ENCODE data around the gene CHRNA1. TPM values are rescaled to one million over a fixed set of nuclear protein-coding genes. Genes with fewer than 3 reads are reported as not detected.
A peak's percentile ranks its signal among the peaks of the same experiment; 100 is the strongest.

CHRNA1 gene
- total RNA-seq (2021; ENCODE audit: unreplicated experiment) = not detected
- polyA plus RNA-seq (2012) = 0.06 TPM in 1 of 2 replicates, not detected in the other
- percentile 2 among the genes with signal in this experiment for Bru-seq, nascent RNA
- BruChase-seq, experiment 1, labeled RNA remaining after a 6-hour chase = not detected
- not detected for BruChase-seq, experiment 2, labeled RNA remaining after a 2-hour chase
- long read RNA-seq = 0 reads

GRCh38 chr2:174764280-174765255, at the start of gene CHRNA1:
Gene CHRNA1 (minus strand): TSS chr2:174764472. CDS start chr2:174764394, 78 bp downstream.
- no peak within 1 kb of the TSS for H3K4me2 ChIP-seq (ENCODE audit: low read length)
- DNase-seq (ENCODE audit: low read depth, low spot score) (no peak), ATAC-seq (no peak)
- CTCF ChIA-PET = interaction anchor here (1.1 to 4.4 kb wide), 2 partner anchors 10 to 15 kb away, joined by 3 to 18 read pairs; no protein-coding TSS in a partner anchor
- no peaks in the 10 kb centered on the region for H3K79me2 ChIP-seq (ENCODE audit: insufficient read depth, low read length)
- no peak within 1 kb of the TSS for H3K27ac ChIP-seq (ENCODE audit: low read depth, low read length)
- RAD21 ChIA-PET (ENCODE audit: low non-redundant PET in 1 of 2, low total read pairs in 2 of 2, uncharacterized antibody in 2 of 2, unreplicated experiment in 2 of 2) = no interaction called here
- intact Hi-C loops (cut with micrococcal nuclease) = no loop called here
- H4K20me1 ChIP-seq (ENCODE audit: insufficient read depth) = no peaks in the 10 kb centered on the region
- H3K4me3 ChIP-seq (replicated peaks in 1 of 2; ENCODE audit: low read depth in 1 of 2, low read length in 2 of 2) = no peak within 1 kb of the TSS
- H2AFZ ChIP-seq (ENCODE audit: low read depth, low read length, poor library complexity, severe bottlenecking) = no peak within 1 kb of the TSS
- BruUV-seq (replicated peaks) = no TSS peak
- H3K27me3 ChIP-seq (ENCODE audit: insufficient read depth, low read length) = no peaks in the 10 kb centered on the region
- H3K9me2 ChIP-seq (ENCODE audit: insufficient read depth) = no peaks in the 10 kb centered on the region
- TF ChIP-seq POLR2A (IDR thresholded peaks at IDR 0.05; ENCODE audit: borderline replicate concordance, extremely low read depth, insufficient read depth, insufficient read length) (no peak), POLR2AphosphoS5 (IDR thresholded peaks at IDR 0.05; ENCODE audit: low read depth, low read length) (no peak), FOSL1 (IDR thresholded peaks at IDR 0.05; ENCODE audit: low read depth) (no peak), ZFX (IDR thresholded peaks at IDR 0.05) (no peak), MAX (IDR thresholded peaks at IDR 0.05) (no peak), ZNF274 (IDR thresholded peaks at IDR 0.05; ENCODE audit: low read depth, low read length) (no peak), CEBPB (IDR thresholded peaks at IDR 0.05; ENCODE audit: low read depth) (no peak), REST (IDR thresholded peaks at IDR 0.05; ENCODE audit: low read depth) (no peak), YY1 (IDR thresholded peaks at IDR 0.05; ENCODE audit: extremely low read depth, insufficient replicate concordance, low read depth, low read length) (no peak), SIN3A (IDR thresholded peaks at IDR 0.05; ENCODE audit: low read depth) (no peak)
- TF ChIP-seq, protein P1, sequence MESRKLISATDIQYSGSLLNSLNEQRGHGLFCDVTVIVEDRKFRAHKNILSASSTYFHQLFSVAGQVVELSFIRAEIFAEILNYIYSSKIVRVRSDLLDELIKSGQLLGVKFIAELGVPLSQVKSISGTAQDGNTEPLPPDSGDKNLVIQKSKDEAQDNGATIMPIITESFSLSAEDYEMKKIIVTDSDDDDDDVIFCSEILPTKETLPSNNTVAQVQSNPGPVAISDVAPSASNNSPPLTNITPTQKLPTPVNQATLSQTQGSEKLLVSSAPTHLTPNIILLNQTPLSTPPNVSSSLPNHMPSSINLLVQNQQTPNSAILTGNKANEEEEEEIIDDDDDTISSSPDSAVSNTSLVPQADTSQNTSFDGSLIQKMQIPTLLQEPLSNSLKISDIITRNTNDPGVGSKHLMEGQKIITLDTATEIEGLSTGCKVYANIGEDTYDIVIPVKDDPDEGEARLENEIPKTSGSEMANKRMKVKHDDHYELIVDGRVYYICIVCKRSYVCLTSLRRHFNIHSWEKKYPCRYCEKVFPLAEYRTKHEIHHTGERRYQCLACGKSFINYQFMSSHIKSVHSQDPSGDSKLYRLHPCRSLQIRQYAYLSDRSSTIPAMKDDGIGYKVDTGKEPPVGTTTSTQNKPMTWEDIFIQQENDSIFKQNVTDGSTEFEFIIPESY (IDR thresholded peaks at IDR 0.05; ENCODE audit: extremely low read depth, insufficient replicate concordance, low read length) = no peak
- no peak within 1 kb of the TSS for H3K9ac ChIP-seq (ENCODE audit: low read length)
- no peaks in the 10 kb centered on the region for H3K4me1 ChIP-seq (ENCODE audit: control insufficient read depth in 1 of 2, insufficient read depth in 2 of 2, low read length in 2 of 2)
- H3K9me3 ChIP-seq (ENCODE audit: control insufficient read depth in 1 of 2, insufficient read depth in 1 of 2, low read depth in 1 of 2, low read length in 2 of 2) = no peaks in the 10 kb centered on the region
- H3K36me3 ChIP-seq (ENCODE audit: control insufficient read depth in 1 of 2, insufficient read depth in 2 of 2, low read length in 2 of 2) = no peaks in the 10 kb centered on the region
- POLR2A ChIA-PET = no interaction called here
